ENCODE measurements around the gene COL7A1.
"Not testable (repeated sequence)": the region's sequence is repeated elsewhere in the genome, so short reads cannot be mapped to it uniquely, and the experiment has no call there.

Gene COL7A1

GRCh38 chr3:48563382-48563918 lies 31.7 kb downstream of the COL7A1 start, which contains the start of gene UCN2:
TSS of gene UCN2 (minus strand) at chr3:48563781. CDS start at chr3:48563124, 657 bp downstream.
- no peak for DNase-seq (ENCODE audit: low read depth)

GRCh38 chr3:48562367-48563095 lies 32.6 kb downstream of the COL7A1 start:
- no peak for DNase-seq (ENCODE audit: low read depth)

GRCh38 chr3:48561045-48561736 lies 33.9 kb downstream of the COL7A1 start:
- DNase-seq (ENCODE audit: low read depth), result no peak

- no peak for DNase-seq (ENCODE audit: low read depth)
These were observed 34.5 kb downstream of the COL7A1 start for GRCh38 chr3:48560648-48561018.

GRCh38 chr3:48558493-48559134 lies 36.5 kb downstream of the COL7A1 start:
- no peak for DNase-seq (ENCODE audit: low read depth)

- peak; percentile 99 for DNase-seq (ENCODE audit: low read depth)
These were observed 38.1 kb downstream of the COL7A1 start, which contains the start of gene PFKFB4 for GRCh38 chr3:48556796-48557626. TSS of gene PFKFB4 (minus strand) at chr3:48556803. CDS start at chr3:48556777, 26 bp downstream.

- DNase-seq (ENCODE audit: low read depth), result no peak
These were observed 39.0 kb downstream of the COL7A1 start for GRCh38 chr3:48555949-48556795.

GRCh38 chr3:48555231-48555948 lies 39.7 kb downstream of the COL7A1 start:
- DNase-seq (ENCODE audit: low read depth), result no peak

GRCh38 chr3:48553886-48554845 lies 41.0 kb downstream of the COL7A1 start:
- no peak for DNase-seq (ENCODE audit: low read depth)

GRCh38 chr3:48553361-48553760 lies 41.8 kb downstream of the COL7A1 start:
- DNase-seq (ENCODE audit: low read depth), result no peak

GRCh38 chr3:48552111-48552951 lies 42.8 kb downstream of the COL7A1 start:
- no peak for DNase-seq (ENCODE audit: low read depth)

GRCh38 chr3:48551651-48552050 lies 43.5 kb downstream of the COL7A1 start:
- not testable (repeated sequence) for DNase-seq (ENCODE audit: low read depth)

- DNase-seq (ENCODE audit: low read depth), result peak; percentile 55
These were observed 46.1 kb downstream of the COL7A1 start for GRCh38 chr3:48548729-48549705.

GRCh38 chr3:48548126-48548525 lies 47.0 kb downstream of the COL7A1 start:
- DNase-seq (ENCODE audit: low read depth), result no peak

GRCh38 chr3:48546203-48546829 lies 48.8 kb downstream of the COL7A1 start:
- no peak for DNase-seq (ENCODE audit: low read depth)

- DNase-seq (ENCODE audit: low read depth), result no peak
These were observed 51.0 kb downstream of the COL7A1 start for GRCh38 chr3:48544141-48544540.
